Neural progenitor cell (in vitro differentiated cells): ENCODE measurements around the gene PLEKHG4B. TPM values are rescaled to one million over a fixed set of nuclear protein-coding genes. Genes with fewer than 3 reads are reported as not detected.

ENCODE experiments used
- DNase-seq: peaks from one replicate; pipeline ENCODE4 v3.0.0-alpha.2; 2016; ENCODE audit warnings: low spot score
- H2AFZ ChIP-seq: fragments of 200-600 bp; sonication (generic); replicated peaks from 2 replicates; pipeline ENCODE4 v1.6.1; 2016; ENCODE audit warnings: antibody characterized with exemption
- H3F3A ChIP-seq: fragments of 200-600 bp; sonication (generic); 2 replicates; pipeline ENCODE4 v1.6.1; 2016; ENCODE audit warnings: antibody characterized with exemption, low read depth
- H3K27ac ChIP-seq: fragments of 200-600 bp; sonication (generic); 2 replicates; pipeline ENCODE4 v1.5.1; 2016; ENCODE audit warnings: mild to moderate bottlenecking
- H3K27me3 ChIP-seq: fragments of 200-600 bp; sonication (generic); 2 replicates; pipeline ENCODE4 v1.6.1; 2016; ENCODE audit warnings: mild to moderate bottlenecking, moderate library complexity
- H3K36me3 ChIP-seq: fragments of 200-600 bp; sonication (generic); 2 replicates; pipeline ENCODE4 v1.5.1; 2016
- H3K4me1 ChIP-seq: fragments of 200-600 bp; sonication (generic); 2 replicates; pipeline ENCODE4 v1.6.1; 2016; ENCODE audit warnings: mixed run types
- H3K4me2 ChIP-seq: fragments of 200-600 bp; sonication (generic); 2 replicates; pipeline ENCODE4 v1.6.1; 2016
- H3K4me3 ChIP-seq: fragments of 200-600 bp; sonication (generic); 2 replicates; pipeline ENCODE4 v1.5.1; 2016
- H3K79me2 ChIP-seq: fragments of 200-600 bp; sonication (generic); 2 replicates; pipeline ENCODE4 v1.6.1; 2016; ENCODE audit warnings: low read depth
- H3K9ac ChIP-seq: fragments of 200-600 bp; sonication (generic); 2 replicates; pipeline ENCODE4 v1.6.1; 2016
- H3K9me3 ChIP-seq: fragments of 200-600 bp; sonication (generic); 2 replicates; pipeline ENCODE4 v1.5.1; 2016; ENCODE audit warnings: low read depth
- H4K20me1 ChIP-seq: fragments of 200-600 bp; sonication (generic); 2 replicates; pipeline ENCODE4 v1.6.1; 2016; ENCODE audit warnings: low read depth
- H3K27ac Mint-ChIP-seq: 3 replicates; pipeline ENCODE4 v1.8.0; 2021; ENCODE audit warnings: mixed read lengths
- H3K27me3 Mint-ChIP-seq: 2 replicates; pipeline ENCODE4 v1.8.0; 2022; ENCODE audit warnings: low read depth, mild to moderate bottlenecking, inconsistent platforms, moderate library complexity, mixed read lengths; ENCODE audit not compliant: insufficient read depth
- H3K36me3 Mint-ChIP-seq: 3 replicates; pipeline ENCODE4 v1.8.0; 2021; ENCODE audit warnings: mixed read lengths
- H3K4me1 Mint-ChIP-seq: 3 replicates; pipeline ENCODE4 v1.8.0; 2021; ENCODE audit warnings: mixed read lengths
- H3K4me3 Mint-ChIP-seq: 3 replicates; pipeline ENCODE4 v1.8.0; 2021; ENCODE audit warnings: mild to moderate bottlenecking, moderate library complexity, mixed read lengths
- H3K9me3 Mint-ChIP-seq: 3 replicates; pipeline ENCODE4 v1.8.0; 2020; ENCODE audit warnings: mixed read lengths
- EZH2 ChIP-seq: fragments of 200-600 bp; sonication (generic); IDR thresholded peaks from 2 replicates; pipeline ENCODE4 v1.6.1; 2017; ENCODE audit warnings: antibody characterized with exemption, mild to moderate bottlenecking, moderate library complexity
- EZH2phosphoT487 ChIP-seq: fragments of 200-600 bp; sonication (generic); IDR thresholded peaks from 2 replicates; pipeline ENCODE4 v1.6.1; 2017; ENCODE audit warnings: antibody characterized with exemption
- total RNA-seq: library from RNA; depleted of rRNA; stranded (reverse); fragments of >200 nt; gene quantifications from 2 replicates; pipeline ENCODE4 v1.2.3, GENCODE V29; 2015; ENCODE audit warnings: low replicate concordance
- TF ChIP-seq, protein P1 (sequence below): fragments of 200-600 bp; sonication (generic); IDR thresholded peaks from 2 replicates; pipeline ENCODE4 v1.5.1; 2017; ENCODE audit warnings: antibody characterized with exemption, mild to moderate bottlenecking

PLEKHG4B gene
- total RNA-seq, 1 donor from 2014 or later, result 28.8 TPM

DNA sequence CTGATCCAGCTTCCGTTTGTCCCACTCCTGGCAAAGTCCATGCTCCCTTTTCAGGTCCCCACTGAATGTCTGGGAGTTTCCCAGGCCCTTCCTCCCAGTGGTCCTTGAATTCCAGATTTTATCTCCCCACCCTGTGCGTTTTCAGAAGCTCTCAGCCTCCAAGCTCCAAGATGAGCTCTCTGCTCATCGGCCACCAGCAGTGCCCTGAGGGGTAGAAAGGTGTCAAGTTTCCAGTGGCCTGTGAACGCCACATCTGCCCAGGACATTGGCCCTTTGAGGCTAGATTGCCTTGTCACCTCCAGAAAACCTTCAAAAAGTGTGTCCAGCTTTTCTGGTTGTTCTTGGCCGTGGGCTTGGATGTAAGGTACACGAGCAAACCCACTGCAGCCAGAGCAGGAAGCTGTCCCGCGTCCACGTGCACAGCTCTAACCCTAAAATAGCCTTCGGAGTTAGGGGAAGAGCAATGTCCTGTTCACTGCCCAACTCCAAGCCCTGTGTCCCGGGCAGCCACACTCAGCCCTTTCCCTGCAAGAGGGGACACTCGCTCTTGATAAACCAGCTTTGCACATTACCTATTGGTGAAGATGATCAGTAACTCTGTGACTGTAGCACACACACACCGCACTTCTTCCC, 88.4 kb downstream of the PLEKHG4B start:
- no peaks in the 10 kb centered on the region for H3K9me3 Mint-ChIP-seq
- H3K4me1 ChIP-seq, result peaks cover 10% of the 10 kb centered on the region
- H3K27me3 ChIP-seq, result no peaks in the 10 kb centered on the region
- H3K4me3 ChIP-seq, result no peak overlapping the region
- H3K36me3 Mint-ChIP-seq, result peaks cover 17% of the 10 kb centered on the region
- no peaks in the 10 kb centered on the region for H4K20me1 ChIP-seq
- H3K27me3 Mint-ChIP-seq, result peaks cover 2% of the 10 kb centered on the region
- TF ChIP-seq, protein P1, sequence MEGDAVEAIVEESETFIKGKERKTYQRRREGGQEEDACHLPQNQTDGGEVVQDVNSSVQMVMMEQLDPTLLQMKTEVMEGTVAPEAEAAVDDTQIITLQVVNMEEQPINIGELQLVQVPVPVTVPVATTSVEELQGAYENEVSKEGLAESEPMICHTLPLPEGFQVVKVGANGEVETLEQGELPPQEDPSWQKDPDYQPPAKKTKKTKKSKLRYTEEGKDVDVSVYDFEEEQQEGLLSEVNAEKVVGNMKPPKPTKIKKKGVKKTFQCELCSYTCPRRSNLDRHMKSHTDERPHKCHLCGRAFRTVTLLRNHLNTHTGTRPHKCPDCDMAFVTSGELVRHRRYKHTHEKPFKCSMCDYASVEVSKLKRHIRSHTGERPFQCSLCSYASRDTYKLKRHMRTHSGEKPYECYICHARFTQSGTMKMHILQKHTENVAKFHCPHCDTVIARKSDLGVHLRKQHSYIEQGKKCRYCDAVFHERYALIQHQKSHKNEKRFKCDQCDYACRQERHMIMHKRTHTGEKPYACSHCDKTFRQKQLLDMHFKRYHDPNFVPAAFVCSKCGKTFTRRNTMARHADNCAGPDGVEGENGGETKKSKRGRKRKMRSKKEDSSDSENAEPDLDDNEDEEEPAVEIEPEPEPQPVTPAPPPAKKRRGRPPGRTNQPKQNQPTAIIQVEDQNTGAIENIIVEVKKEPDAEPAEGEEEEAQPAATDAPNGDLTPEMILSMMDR, result no peak
- TF ChIP-seq EZH2phosphoT487 (no peak), EZH2 (no peak)
- H3K36me3 ChIP-seq, result no peaks in the 10 kb centered on the region
- no peak overlapping the region for H3K9ac ChIP-seq
- no peak overlapping the region for H3K4me2 ChIP-seq
- no peak overlapping the region for H3K27ac ChIP-seq
- no peak overlapping the region for H3K4me3 Mint-ChIP-seq
- no peak overlapping the region for H2AFZ ChIP-seq
- H3K79me2 ChIP-seq, result no peaks in the 10 kb centered on the region
- peaks cover 8% of the 10 kb centered on the region for H3K4me1 Mint-ChIP-seq
- no peaks in the 10 kb centered on the region for H3F3A ChIP-seq
- no peak overlapping the region for H3K27ac Mint-ChIP-seq
- H3K9me3 ChIP-seq, result no peaks in the 10 kb centered on the region
- peak; percentile 20 for DNase-seq

DNA sequence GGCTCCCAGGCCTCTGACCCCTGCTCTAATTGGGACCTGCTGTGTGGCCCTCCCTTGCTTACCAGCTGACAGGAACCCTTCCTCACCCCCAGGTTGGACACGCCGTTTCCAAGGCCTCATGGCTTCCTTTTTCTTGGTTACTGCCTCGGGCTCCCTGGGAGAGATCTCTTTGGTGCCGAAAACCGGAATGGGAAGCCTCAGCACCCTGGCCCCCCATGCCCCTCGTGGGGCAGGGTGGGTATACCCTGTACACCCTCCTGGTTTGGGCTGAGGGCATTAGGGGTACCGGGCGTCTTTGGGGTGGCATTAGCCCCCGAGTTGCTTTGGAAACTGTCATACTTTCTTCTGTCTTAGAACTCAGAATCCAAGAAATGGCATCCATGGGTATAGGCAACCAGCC, 89.2 kb downstream of the PLEKHG4B start:
- H3K9me3 Mint-ChIP-seq, result no peaks in the 10 kb centered on the region
- Histone ChIP-seq H3K4me1 (peaks cover 10% of the 10 kb centered on the region), H3K27me3 (no peaks in the 10 kb centered on the region), H3K9me3 (no peaks in the 10 kb centered on the region), H2AFZ (no peak overlapping the region), H3K4me3 (no peak overlapping the region), H4K20me1 (no peaks in the 10 kb centered on the region), H3K27ac (no peak overlapping the region), H3K79me2 (no peaks in the 10 kb centered on the region), H3K4me2 (no peak overlapping the region), H3K9ac (no peak overlapping the region), H3K36me3 (no peaks in the 10 kb centered on the region), H3F3A (no peaks in the 10 kb centered on the region)
- no peak for DNase-seq
- TF ChIP-seq EZH2phosphoT487, result no peak
- H3K4me3 Mint-ChIP-seq, result no peak overlapping the region
- H3K4me1 Mint-ChIP-seq, result peaks cover 8% of the 10 kb centered on the region
- no peak overlapping the region for H3K27ac Mint-ChIP-seq
- H3K27me3 Mint-ChIP-seq, result peaks cover 2% of the 10 kb centered on the region
- H3K36me3 Mint-ChIP-seq, result peaks cover 17% of the 10 kb centered on the region

DNA sequence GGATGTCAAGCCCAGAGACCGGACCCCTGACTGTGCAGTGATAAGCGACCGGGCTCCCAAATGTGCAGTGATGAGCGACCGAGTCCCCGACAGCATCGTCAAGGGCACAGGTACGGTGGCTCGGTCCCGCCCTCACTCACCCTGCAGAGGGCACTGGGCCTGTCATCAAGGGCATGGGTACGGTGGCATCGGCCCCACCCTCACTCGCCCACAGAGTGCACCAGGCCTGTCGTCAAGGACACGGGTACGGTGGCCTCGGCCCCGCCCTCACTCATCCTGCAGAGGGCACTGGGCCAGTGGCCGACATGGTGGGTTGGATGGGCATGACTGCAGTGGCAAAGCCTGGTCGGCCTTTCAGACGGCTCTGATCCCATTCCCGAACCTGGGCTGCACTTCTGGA, 89.6 kb downstream of the PLEKHG4B start:
- no peaks in the 10 kb centered on the region for H3K79me2 ChIP-seq
- H3F3A ChIP-seq, result no peaks in the 10 kb centered on the region
- Mint-ChIP-seq H3K36me3 (peaks cover 17% of the 10 kb centered on the region), H3K9me3 (no peaks in the 10 kb centered on the region), H3K27ac (no peak overlapping the region), H3K4me1 (peaks cover 8% of the 10 kb centered on the region), H3K4me3 (no peak overlapping the region), H3K27me3 (peaks cover 2% of the 10 kb centered on the region)
- no peaks in the 10 kb centered on the region for H3K27me3 ChIP-seq
- H3K4me2 ChIP-seq, result no peak overlapping the region
- no peak overlapping the region for H2AFZ ChIP-seq
- TF ChIP-seq EZH2phosphoT487, result no peak
- TF ChIP-seq, protein P1, result no peak
- no peak for TF ChIP-seq EZH2
- H3K9me3 ChIP-seq, result no peaks in the 10 kb centered on the region
- H3K4me3 ChIP-seq, result no peak overlapping the region
- H3K4me1 ChIP-seq, result peaks cover 10% of the 10 kb centered on the region
- H3K27ac ChIP-seq, result no peak overlapping the region
- no peak overlapping the region for H3K9ac ChIP-seq
- H4K20me1 ChIP-seq, result no peaks in the 10 kb centered on the region
- no peak for DNase-seq
- H3K36me3 ChIP-seq, result no peaks in the 10 kb centered on the region

DNA sequence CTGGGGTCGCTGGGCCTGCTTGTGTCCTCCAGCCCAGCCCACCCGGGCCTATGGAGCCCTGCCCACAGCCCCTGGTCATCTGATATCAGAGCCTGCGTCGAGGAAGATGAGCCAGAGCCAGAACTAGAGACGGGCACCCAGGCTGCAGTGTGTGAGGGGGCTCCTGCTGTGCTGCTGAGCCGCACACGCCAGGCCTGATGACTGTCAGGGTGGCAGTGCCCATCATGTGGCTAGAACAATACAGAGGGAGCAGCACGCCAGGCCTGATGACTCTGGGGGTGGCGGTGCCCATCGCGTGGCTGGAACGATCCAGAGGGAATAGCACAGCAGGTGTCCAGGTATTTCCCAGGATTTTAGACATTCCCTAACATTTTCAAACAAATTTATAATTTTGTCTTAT, 90.2 kb downstream of the PLEKHG4B start:
- TF ChIP-seq EZH2phosphoT487 (no peak), EZH2 (no peak)
- TF ChIP-seq, protein P1, result no peak
- H3K4me2 ChIP-seq, result no peak overlapping the region
- Mint-ChIP-seq H3K9me3 (no peaks in the 10 kb centered on the region), H3K36me3 (peaks cover 17% of the 10 kb centered on the region), H3K4me1 (peaks cover 8% of the 10 kb centered on the region), H3K27me3 (peaks cover 2% of the 10 kb centered on the region), H3K27ac (no peak overlapping the region), H3K4me3 (no peak overlapping the region)
- H2AFZ ChIP-seq, result no peak overlapping the region
- no peak overlapping the region for H3K4me3 ChIP-seq
- H3K4me1 ChIP-seq, result peaks cover 10% of the 10 kb centered on the region
- H3K27me3 ChIP-seq, result no peaks in the 10 kb centered on the region
- no peaks in the 10 kb centered on the region for H3K36me3 ChIP-seq
- no peak for DNase-seq
- H3K9ac ChIP-seq, result no peak overlapping the region
- H3K27ac ChIP-seq, result no peak overlapping the region
- no peaks in the 10 kb centered on the region for H3K79me2 ChIP-seq
- H3K9me3 ChIP-seq, result no peaks in the 10 kb centered on the region
- no peaks in the 10 kb centered on the region for H3F3A ChIP-seq
- no peaks in the 10 kb centered on the region for H4K20me1 ChIP-seq
